ENCODE results near the gene TMEM207. TPM values are rescaled to one million over a fixed set of nuclear protein-coding genes. Genes with fewer than 3 reads are reported as not detected.

TMEM207 gene
- total and polyA plus RNA-seq, 2 of the 4 experiments (the other 2 are of a cell fraction): not detected

GRCh38 chr3:190495796-190496195 lies 46.1 kb upstream of the TMEM207 start:
- Histone ChIP-seq H3K18ac (ENCODE audit: low read depth, low read length) (no peak overlapping the region), H2AFZ (replicated peaks; ENCODE audit: low read length, poor library complexity) (no peak overlapping the region), H3K9ac (ENCODE audit: low read depth, low read length) (no peak overlapping the region), H4K5ac (ENCODE audit: low read depth, low read length) (no peak overlapping the region), H3K23ac (ENCODE audit: low read depth, low read length) (no peak overlapping the region), H4K8ac (ENCODE audit: low read depth in 2 of 2, low read length in 2 of 2) (no peak overlapping the region), H3K4me2 (ENCODE audit: low read depth, low read length) (no peak overlapping the region), H3K4me1 (ENCODE audit: control insufficient read depth, insufficient read depth, low read length) (no peaks in the 10 kb centered on the region), H2BK120ac (ENCODE audit: low read depth, low read length) (no peak overlapping the region), H2AK5ac (ENCODE audit: low read depth, low read length) (no peak overlapping the region), H3K36me3 (ENCODE audit: control insufficient read depth, insufficient read depth, low read length) (no peaks in the 10 kb centered on the region), H2BK15ac (ENCODE audit: low read depth, low read length) (no peak overlapping the region), H3K4me3 (ENCODE audit: insufficient read depth, low read depth, low read length) (no peak overlapping the region), H3K56ac (ENCODE audit: extremely low read depth, insufficient read depth, low read length) (no peak overlapping the region), H2BK20ac (ENCODE audit: low read depth, low read length) (no peak overlapping the region), H3K14ac (replicated peaks; ENCODE audit: low read depth, low read length) (no peak overlapping the region), H2BK5ac (ENCODE audit: low read depth, low read length, poor library complexity, severe bottlenecking) (no peak overlapping the region), H3K79me1 (ENCODE audit: low read depth in 1 of 2, low read length in 2 of 2) (no peaks in the 10 kb centered on the region), H3K27ac (ENCODE audit: insufficient read depth, low read length) (no peak overlapping the region), H3K9me3 (ENCODE audit: control insufficient read depth, insufficient read depth, low read length) (no peaks in the 10 kb centered on the region), H4K91ac (ENCODE audit: insufficient read depth, low read depth, low read length) (no peak overlapping the region), H3K9me1 (ENCODE audit: insufficient read depth, low read length) (no peaks in the 10 kb centered on the region), H3K27me3 (ENCODE audit: control insufficient read depth, insufficient read depth, low read length) (no peaks in the 10 kb centered on the region; the same call in 1 of the 2 replicates), H3K4ac (ENCODE audit: low read depth, low read length) (no peak overlapping the region), H4K20me1 (ENCODE audit: insufficient read depth, low read length) (no peaks in the 10 kb centered on the region), H2AK9ac (replicated peaks; ENCODE audit: low read depth, low read length, poor library complexity) (no peak overlapping the region)
- CTCF ChIA-PET: no interaction called here
- dilution Hi-C loops (cut with HindIII; ENCODE audit: low sequenced_read_pairs, unreplicated experiment): no loop called here
- ATAC-seq (ENCODE audit: low read depth): no peak
- TF ChIP-seq MXI1 (IDR thresholded peaks at IDR 0.05; ENCODE audit: borderline replicate concordance, low read depth, low read length) (no peak), CEBPB (IDR thresholded peaks at IDR 0.05; ENCODE audit: low read depth, low read length) (no peak), MAFK (IDR thresholded peaks at IDR 0.05; ENCODE audit: low read depth, low read length) (no peak), POLR2A (IDR thresholded peaks at IDR 0.05; ENCODE audit: low read depth, low read length) (no peak), CHD1 (IDR thresholded peaks at IDR 0.05; ENCODE audit: low read depth, low read length) (no peak), RCOR1 (IDR thresholded peaks at IDR 0.05; ENCODE audit: insufficient replicate concordance, low read length) (no peak), NFE2L2 (IDR thresholded peaks at IDR 0.05; ENCODE audit: low read depth, low read length) (no peak), SMC3 (IDR thresholded peaks at IDR 0.05; ENCODE audit: low read depth, low read length) (no peak), MAZ (IDR thresholded peaks at IDR 0.05; ENCODE audit: borderline replicate concordance, low read depth, low read length) (no peak), RAD21 (IDR thresholded peaks at IDR 0.05; ENCODE audit: low read length) (no peak), BHLHE40 (IDR thresholded peaks at IDR 0.05; ENCODE audit: low read depth, low read length) (no peak)
- TF ChIP-seq, protein P1, sequence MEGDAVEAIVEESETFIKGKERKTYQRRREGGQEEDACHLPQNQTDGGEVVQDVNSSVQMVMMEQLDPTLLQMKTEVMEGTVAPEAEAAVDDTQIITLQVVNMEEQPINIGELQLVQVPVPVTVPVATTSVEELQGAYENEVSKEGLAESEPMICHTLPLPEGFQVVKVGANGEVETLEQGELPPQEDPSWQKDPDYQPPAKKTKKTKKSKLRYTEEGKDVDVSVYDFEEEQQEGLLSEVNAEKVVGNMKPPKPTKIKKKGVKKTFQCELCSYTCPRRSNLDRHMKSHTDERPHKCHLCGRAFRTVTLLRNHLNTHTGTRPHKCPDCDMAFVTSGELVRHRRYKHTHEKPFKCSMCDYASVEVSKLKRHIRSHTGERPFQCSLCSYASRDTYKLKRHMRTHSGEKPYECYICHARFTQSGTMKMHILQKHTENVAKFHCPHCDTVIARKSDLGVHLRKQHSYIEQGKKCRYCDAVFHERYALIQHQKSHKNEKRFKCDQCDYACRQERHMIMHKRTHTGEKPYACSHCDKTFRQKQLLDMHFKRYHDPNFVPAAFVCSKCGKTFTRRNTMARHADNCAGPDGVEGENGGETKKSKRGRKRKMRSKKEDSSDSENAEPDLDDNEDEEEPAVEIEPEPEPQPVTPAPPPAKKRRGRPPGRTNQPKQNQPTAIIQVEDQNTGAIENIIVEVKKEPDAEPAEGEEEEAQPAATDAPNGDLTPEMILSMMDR (conservative IDR thresholded peaks at IDR 0.05; ENCODE audit: low read depth, low read length): no peak
- TF ChIP-seq, protein P2, sequence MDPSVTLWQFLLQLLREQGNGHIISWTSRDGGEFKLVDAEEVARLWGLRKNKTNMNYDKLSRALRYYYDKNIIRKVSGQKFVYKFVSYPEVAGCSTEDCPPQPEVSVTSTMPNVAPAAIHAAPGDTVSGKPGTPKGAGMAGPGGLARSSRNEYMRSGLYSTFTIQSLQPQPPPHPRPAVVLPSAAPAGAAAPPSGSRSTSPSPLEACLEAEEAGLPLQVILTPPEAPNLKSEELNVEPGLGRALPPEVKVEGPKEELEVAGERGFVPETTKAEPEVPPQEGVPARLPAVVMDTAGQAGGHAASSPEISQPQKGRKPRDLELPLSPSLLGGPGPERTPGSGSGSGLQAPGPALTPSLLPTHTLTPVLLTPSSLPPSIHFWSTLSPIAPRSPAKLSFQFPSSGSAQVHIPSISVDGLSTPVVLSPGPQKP (IDR thresholded peaks at IDR 0.05; ENCODE audit: borderline replicate concordance, low read depth, low read length): no peak
- BruUV-seq (replicated peaks): no TSS peak
- POLR2A ChIA-PET (ENCODE audit: unreplicated experiment): no interaction called here
- in situ Hi-C loops (cut with MboI; ENCODE audit: low sequenced_read_pairs): no loop called here
- intact Hi-C loops (cut with micrococcal nuclease): no loop called here
- WGBS, 2 experiments (ENCODE audit: extremely low coverage in 2 of 2, insufficient read length in 1 of 2): no CpG with 5 or more reads among the region's 5 CpGs
- DNase-seq: no peak
